Stimulated activated CD4-positive, alpha-beta T cell treated with anti-CD3 and anti-CD28 coated beads, Interleukin-1b, Interleukin-23, amount 100 ng/mL, for 24 hours (primary cell): ENCODE measurements around the gene MUC5B.

ENCODE experiments used
- DNase-seq, 4 experiments: peaks; one replicate each; pipeline ENCODE4 v3.0.0-alpha.2; 2020; ENCODE audit warnings: low read depth in 4 of 4, low spot score in 1 of 4

The MUC5B gene

DNA sequence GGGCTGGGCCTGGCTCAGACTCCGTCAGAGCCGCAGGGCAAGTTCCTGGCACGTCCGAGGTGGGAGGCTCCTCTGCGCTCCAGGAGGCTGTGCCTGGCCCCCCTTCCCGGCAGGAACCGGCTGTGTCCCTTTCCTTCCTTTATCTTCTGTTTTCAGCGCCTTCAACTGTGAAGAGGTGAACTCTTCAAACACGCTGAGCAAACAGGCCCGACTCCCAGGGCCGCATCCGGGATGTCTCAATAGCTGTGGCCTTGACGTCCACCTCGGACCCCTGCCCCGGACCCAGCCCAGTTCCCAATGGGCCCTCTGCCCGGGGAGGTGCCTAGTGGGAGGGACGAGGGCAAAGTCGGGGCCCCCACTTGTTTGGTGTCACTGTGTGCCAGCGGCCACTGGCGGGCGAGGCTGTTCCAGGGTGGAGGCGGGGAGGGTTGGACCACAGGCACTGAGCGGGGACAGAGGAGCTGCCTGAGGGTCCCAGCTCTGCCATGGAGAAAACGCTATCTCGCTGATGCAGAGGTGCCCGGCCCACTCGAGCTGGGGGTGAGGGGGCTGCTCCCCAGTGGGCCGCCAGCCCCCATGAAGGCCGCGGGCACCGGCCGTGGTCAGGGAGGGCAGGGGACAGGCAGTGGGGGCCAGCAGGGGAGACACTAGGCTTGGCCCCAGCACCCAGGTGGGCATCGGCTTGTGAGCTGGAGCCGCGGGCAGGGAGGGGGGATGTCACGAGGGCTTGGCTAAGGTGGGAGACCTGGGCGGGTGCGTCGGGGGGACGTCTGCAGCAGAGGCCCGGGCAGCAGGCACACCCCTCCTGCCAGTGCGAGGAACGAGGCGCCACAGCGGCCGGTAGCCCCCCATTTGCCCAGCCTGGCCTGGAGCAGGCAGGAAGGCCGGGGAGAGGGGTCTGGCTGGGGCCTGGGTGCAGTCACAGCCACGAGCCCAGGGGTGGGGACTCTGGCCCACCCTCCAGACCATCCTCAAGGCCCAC, 2.7 kb upstream of the MUC5B start:
- DNase-seq: no peak

DNA sequence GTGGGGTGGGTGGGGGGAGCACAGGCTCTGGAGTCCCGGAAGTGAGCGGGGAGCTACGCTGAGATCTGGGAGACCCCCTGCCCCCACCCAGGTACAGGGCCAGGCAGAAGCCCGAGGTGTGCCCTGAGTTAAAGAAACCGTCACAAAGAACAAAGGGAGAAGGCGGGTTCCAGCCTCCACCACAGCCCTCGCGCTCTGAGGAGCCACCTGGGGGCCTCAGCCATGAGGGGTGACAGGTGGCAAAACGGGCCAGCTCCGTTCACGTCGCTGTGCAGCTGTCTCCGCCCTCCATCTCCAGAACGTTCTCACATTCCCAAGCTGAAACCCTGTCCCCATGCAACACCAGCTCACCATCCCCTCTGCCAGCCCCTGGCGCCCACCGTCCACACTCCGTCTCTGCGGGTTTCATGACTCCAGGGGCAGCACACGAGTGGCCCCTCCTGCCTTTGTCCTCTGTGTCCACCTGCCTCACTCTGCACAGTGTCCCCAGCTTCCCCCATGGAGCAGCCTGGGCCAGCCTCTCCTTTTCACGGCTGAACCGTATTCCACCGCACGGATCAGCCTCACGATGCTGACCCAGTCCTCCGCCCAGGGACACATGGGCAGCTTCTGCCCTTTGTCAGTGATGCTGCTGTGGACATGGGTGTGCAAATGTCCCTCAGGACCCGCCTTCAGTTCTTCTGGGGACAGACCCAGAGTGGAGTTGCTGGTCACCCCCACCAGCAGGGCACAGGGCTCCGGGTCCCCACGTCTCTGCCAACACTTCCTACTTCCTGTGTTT, 1.7 kb upstream of the MUC5B start:
- DNase-seq: no peak

DNA sequence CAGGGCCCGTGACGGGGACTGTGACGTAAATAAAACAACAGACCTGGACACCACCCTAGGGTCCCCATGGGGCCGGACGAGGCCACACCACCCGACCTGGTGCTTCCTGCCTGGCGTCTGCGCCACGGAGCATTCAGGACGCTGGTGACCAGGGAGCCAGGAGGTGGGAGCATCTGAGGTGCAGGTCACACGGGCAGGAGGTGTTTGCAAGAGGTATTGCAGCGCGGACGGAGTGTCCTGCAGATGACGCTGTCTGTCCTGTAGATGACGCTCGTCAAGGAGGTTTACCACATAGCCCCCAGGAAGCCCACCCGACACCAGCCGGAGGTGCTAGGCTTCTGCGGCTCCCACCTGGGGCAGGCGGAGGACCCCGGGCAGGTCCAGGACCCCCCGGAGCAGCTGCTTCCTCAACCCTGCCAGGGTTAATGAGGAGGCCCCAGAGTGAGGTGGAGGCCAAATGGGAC, 986 bp upstream of the MUC5B start:
- DNase-seq: no peak

DNA sequence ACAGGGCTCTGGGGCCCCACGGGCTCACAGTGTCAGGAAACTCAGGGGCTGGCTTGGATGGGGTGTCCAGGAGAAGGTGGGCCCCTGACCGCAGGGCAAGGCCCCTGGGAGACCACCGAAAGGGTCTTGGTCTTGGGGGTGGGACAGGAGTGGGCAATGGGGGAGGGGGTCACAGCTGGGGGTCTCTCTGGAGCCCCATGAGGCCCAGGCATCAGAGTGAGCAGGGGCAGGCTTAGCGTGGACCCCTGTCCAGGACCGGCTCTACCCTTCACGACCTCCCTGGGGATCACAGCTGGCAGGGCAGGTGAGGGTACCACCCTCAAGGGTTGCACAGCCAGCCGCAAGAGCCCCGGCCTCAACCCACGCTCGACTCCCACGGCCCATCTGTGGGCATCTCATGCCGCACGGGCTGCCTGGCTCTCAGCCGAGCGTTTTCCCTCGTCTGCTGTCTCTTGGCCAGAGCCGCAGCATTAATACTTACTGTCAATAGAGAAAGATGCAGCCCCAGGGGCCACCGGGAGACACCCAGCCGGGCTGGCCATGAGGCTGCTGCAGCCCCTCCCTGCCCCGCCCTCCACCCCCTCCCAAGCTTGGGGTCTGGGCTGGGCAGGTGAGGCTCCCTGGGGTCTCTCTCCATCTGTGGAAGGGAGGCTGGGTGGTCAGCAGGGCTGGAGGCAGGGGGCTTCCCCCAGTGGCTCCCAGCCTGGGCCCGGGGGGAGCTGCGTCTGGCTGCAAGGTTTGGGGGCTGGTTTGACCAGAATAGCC, 662 bp downstream of the MUC5B start:
- DNase-seq: no peak

DNA sequence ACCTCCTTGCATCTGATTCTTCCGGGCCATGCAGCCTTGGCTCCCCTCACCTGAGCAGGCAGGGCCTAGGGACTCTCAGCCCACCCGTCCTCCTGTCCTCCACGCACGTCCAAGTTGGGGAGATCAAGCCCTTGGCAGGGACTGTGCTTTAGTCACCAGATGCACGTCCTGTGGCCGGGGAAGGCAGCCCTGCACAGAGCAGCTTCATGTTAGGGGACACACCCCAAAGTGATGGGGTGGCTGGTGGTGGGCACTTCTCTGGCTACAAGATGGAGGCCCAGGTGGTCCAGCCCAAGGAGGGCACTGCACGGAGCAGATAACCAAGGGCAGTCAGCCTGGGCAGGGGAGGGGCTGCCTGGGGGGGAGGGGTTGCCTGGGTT, 1.2 kb downstream of the MUC5B start:
- no peak for DNase-seq

DNA sequence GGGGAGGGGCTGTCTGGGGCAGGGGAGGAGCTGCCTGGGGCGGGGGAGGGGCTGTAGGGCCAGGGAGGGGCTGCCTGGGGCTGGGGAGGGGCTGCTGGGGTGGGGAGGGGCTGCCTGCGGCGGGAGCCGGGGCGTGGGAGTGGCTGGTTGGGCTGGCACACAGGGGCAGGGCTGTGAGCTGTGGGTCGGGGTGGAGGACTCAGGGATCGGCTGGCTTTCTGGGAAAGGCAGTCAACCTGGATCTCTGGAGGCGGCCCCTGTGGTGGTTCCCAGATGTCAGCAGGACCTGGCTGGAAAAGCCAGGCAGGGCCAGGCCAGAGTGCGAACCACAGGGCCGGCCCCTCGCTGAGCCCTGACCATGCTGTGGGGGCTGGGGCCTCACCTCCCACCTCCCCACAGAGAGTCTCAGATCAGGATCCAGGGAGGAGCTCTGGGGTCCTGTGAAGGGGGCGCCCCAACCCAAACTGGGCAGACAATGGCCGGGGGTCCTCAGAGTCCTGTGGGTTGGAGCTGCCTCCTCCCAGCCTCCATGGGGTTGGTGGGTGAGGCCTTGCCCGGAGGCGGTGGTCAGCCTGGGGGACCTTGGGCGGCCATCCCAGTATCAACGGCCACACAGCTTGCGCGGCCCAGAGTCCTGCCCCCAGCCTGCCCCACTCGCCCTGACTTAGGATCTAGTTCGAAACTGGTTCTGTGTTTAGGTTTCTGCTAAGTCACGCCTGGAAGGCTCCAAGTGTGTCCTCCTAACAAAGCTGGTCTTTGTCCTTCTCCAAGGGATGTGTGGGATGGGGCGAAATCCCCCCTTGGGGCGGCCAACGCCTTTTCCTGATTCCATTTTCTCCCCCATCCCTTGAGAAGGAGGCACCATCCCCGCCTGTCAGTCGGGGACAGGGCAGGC, 1.9 kb downstream of the MUC5B start:
- no peak for DNase-seq

DNA sequence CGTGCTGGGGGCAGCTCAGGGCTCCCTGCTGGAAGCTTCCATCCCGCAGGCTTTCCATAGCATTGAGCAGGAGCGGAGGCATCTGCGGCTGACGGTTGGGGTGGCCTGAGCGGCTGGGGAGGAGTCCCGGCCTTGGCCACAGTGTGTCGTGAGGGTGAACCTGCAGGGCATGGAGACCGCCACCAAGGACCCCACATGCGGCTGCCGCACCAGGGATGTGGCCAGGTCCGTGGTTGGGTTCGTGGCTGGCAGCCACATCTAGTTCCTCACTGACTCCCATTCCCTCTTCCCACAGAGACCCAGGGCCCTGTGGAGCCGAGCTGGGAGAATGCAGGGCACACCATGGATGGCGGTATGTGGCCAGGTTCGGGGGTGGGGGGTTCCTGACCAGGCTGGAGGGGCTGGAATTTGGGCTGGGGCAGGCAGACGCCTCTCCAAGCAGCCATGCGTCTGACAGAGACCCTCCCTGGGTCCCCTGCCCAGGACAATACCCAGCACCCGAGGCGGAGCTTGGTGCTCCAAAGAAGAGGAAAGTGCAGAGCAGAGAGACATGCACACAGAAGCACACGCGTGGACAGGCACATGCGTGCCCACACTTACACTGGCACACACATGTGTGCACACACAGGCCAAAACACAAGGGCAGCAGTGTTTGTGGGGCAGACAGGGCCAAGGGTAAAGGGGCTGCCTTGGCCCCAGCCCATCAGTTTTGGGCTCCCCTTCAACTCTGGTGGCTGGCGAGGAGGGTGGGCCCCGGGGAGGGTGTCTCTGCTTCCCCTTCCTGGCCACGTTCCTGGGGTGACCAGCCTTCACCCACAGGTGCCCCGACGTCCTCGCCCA, 2.7 kb downstream of the MUC5B start:
- no peak for DNase-seq

DNA sequence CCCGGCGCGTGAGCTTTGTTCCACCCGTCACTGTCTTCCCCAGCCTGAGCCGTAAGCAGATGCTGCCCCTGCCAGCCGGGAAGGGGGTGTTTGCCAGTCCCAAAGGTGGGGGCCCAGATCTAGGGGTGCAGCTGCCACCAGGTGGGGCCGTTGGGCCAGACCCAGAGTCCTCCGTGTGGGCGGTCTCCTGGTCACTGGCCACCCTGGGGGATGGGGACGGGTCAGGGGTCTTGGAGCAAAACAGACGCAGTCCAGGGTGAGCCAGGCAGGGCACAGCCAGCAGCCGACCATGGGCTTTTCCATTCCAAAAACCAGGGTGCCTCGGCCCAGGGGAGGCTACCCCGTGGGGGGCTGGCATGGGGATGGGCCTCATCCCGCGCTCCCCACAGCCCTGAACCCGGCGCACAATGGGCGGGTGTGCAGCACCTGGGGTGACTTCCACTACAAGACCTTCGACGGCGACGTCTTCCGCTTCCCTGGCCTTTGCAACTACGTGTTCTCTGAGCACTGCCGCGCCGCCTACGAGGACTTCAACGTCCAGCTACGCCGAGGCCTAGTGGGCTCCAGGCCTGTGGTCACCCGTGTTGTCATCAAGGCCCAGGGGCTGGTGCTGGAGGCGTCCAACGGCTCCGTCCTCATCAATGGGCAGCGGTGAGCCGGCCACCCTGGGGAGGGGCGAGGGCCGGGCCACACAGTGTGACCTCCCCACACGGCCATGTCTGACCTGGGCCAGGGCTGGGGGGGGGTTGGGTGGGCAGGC, 3.5 kb downstream of the MUC5B start:
- DNase-seq: no peak

DNA sequence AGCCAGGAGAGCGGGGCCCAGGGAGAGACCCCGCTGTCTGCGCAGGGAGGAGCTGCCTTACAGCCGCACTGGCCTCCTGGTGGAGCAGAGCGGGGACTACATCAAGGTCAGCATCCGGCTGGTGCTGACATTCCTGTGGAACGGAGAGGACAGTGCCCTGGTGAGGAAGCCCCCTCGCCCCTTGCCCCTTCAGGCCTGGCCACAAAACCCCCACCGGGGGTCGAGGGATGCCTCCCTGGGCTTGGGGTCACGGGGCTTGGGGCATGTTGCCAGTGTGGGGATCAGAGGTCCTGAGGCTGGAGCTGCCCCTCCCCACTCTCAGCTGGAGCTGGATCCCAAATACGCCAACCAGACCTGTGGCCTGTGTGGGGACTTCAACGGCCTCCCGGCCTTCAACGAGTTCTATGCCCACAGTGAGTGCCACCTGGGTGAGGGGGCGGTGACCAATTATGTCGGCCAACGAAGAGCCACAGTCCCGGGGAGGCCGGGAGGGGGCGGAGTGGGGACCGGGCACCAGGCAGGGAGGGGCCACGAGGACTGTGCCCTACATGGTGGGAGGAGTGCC, 4.2 kb downstream of the MUC5B start:
- DNase-seq: no peak

DNA sequence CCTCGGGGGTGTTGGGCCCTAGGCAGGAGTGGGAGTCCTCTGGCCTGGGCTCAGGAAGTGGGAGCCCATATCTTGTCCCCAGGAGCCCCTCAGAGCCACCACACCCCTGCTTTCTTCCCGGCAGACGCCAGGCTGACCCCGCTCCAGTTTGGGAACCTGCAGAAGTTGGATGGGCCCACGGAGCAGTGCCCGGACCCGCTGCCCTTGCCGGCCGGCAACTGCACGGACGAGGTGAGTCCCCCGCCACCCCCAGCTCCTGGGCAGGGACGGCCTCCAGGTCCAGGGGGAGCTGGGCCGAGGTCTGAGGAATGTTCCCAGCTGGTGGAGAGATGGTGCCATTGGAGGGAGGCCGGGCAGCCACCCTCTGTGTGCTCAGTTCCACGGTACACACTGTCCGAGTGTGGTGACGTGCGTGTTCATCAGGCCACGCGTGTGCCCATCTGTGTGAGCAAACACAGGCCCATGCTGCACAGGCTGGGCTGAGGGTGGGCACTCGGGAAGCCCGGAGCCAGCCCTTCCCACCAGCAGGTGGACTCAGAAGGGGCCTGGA, 4.8 kb downstream of the MUC5B start:
- DNase-seq: no peak

DNA sequence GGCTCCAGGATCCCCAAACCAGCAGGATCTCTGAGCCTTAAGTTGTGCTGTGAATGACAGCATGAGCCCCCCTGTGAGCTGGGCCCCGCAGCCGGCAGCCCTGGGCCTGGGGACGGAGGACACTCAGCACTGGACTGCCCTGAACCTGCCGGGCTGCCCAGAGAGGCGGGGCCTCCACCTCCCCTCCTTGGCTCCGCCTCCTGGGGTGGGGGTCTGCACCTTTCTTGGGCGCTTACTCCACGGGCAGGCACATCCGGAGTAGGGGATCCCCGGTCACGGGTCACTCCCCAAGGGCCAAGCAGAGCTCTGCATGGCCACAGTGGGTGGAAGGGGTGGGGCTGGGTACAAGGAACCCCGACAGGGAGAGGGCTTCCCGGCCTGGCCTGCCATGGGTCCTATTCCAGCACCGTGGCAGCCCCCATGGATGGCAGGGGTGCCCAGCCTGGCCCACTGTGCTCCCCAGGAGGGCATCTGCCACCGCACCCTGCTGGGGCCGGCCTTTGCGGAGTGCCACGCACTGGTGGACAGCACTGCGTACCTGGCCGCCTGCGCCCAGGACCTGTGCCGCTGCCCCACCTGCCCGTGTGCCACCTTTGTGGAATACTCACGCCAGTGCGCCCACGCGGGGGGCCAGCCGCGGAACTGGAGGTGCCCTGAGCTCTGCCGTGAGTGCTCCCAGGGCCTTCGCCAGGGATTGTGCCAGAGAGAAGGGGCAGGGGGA, 5.4 kb downstream of the MUC5B start:
- no peak for DNase-seq

DNA sequence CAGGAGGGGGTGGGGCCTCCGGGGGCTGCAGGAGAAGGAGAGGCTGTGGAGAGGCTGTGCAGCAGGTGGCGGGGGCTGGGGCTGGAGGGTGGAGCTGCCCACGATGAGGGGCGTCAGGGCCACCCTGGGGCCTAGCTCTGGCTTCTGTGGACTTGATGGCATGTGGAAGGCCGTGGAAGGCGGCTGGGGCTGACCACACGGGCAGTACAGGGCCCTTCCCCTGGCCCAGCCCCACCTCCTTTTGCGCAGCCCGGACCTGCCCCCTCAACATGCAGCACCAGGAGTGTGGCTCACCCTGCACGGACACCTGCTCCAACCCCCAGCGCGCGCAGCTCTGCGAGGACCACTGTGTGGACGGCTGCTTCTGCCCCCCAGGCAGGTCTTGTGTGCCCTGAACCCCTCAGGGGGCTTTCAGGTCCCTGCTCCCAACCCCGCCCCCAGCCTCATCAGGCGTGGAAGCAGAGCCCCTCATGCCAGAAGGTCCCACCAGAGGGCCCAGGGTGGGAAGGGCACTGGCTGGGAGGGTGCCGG, 6.1 kb downstream of the MUC5B start:
- no peak for DNase-seq

DNA sequence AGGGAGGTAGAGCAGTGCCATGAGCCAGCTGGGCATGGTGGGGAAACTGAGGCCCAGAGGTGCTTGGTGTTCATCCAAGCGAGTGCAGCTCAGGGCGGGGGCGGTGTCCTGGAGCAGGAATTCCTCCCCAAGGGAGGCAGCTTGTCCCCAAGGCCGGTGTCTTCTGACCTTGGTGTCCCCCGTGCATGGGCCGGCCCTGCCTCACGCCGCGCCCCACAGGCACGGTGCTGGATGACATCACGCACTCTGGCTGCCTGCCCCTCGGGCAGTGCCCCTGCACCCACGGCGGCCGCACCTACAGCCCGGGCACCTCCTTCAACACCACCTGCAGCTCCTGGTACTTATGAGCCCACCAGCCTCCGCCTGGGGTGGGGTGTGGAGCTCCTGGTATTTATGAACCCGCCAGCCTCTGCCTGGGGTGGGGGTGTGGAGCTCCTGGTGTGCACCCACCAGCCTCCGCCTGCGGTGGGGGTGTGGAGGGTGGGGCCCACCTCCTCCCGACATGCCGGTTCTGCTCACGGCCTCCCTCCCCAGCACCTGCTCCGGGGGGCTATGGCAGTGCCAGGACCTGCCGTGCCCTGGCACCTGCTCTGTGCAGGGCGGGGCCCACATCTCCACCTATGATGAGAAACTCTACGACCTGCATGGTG, 6.7 kb downstream of the MUC5B start:
- DNase-seq: no peak

DNA sequence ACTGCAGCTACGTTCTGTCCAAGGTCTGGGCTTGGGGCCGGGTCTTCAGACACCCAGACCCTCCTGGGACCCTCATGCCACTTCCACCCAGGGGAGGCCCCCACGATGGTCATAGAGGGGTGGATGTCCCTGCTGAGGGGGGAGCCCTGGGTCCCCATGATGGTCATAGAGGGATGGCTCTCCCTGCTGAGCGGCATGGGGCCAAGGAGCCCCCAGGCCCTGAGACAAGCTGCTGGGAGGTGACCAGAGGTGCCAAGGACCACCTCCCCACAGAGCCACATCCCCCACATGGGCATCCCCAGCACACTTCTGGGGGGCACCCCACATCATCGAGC, 7.2 kb downstream of the MUC5B start:
- DNase-seq: no peak

DNA sequence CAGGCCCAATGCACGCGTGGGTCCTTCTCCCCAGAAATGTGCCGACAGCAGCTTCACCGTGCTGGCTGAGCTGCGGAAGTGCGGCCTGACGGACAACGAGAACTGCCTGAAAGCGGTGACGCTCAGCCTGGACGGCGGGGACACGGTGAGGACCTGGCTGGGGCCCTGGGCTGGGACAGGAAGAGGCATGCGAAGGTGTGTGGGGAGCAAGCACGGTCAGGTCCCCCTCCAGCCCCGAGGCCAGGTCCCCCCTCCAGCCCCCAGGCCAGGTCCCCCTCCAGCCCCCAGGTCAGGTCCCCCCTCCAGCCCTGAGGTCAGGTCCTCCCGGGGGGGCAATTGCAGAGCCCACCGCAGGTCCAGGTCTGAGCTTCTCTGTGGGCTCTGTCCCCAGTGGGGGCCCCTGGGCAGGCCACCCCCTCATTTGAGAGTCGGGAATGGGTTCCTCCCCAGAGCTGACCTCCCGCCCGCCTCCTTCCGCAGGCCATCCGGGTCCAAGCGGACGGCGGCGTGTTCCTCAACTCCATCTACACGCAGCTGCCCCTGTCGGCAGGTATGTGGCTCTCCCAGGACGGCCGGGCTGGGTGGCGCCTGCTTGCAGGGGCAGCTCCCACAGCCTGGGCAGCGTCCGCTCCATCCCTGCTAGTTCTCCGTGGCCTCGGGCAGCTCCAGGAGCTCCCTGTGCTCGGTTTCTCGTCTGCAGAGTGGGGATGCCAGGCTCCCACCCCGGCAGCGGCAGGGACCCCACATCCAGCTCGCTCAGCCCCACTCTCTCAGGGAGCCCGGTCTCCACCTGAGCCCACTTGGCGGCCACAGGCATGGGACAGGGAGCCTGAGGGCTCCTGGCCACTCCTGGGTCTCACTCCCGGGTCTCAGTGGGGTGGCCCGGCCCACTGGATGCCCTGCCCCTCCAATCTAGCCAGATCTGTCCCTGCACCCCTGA, 7.9 kb downstream of the MUC5B start:
- no peak for DNase-seq
